ENCODE data around the gene CORO2A.

CORO2A gene

GRCh38 chr9:98168153-98168780 lies 24.2 kb downstream of the CORO2A start:
- no peak overlapping the region for H3K23ac ChIP-seq (ENCODE audit: low read depth, low read length, poor library complexity)
- no peak overlapping the region for H2BK120ac ChIP-seq (ENCODE audit: low read depth, low read length)
- no peak overlapping the region for H3K14ac ChIP-seq (ENCODE audit: low read length)
- H3K4me2 ChIP-seq (ENCODE audit: insufficient read depth, low read length, poor library complexity, severe bottlenecking), result no peak overlapping the region
- DNase-seq (ENCODE audit: low spot score), result no peak
- no peak overlapping the region for H4K91ac ChIP-seq (ENCODE audit: low read depth, low read length, poor library complexity)
- peaks cover 0 to 46% (median 0%) of the 10 kb centered on the region in 3 experiments for H3K27me3 ChIP-seq (ENCODE audit: control insufficient read depth in 3 of 3, insufficient read depth in 3 of 3, low read depth in 1 of 3, low read length in 3 of 3)
- H3K4me3 ChIP-seq (ENCODE audit: low read length in 2 of 2), result no peak overlapping the region
- H3K9me3 ChIP-seq (replicated peaks in 1 of 2; ENCODE audit: control insufficient read depth in 2 of 2, insufficient read depth in 1 of 2, low read depth in 1 of 2, low read length in 2 of 2), result no peaks in the 10 kb centered on the region
- H3K18ac ChIP-seq (ENCODE audit: low read length), result no peak overlapping the region
- no peak overlapping the region for H4K8ac ChIP-seq (ENCODE audit: low read depth, low read length)
- no peak overlapping the region for H2BK15ac ChIP-seq (ENCODE audit: low read length)
- H2BK5ac ChIP-seq (ENCODE audit: low read length), result no peak overlapping the region
- no peaks in the 10 kb centered on the region for H3K79me1 ChIP-seq (ENCODE audit: low read depth, low read length)
- no CpG with 5 or more reads among the region's 3 CpGs for WGBS, 2 donors (ENCODE audit: extremely low coverage in 2 of 2, insufficient read length in 2 of 2, insufficient replicate concordance in 1 of 2)
- H3K4me1 ChIP-seq (ENCODE audit: control insufficient read depth in 2 of 2, insufficient read depth in 1 of 2, low read depth in 1 of 2, low read length in 2 of 2), result peaks cover 2 to 20% of the 10 kb centered on the region in 2 donors
- H2AK5ac ChIP-seq (ENCODE audit: low read depth, low read length), result no peak overlapping the region
- no peaks in the 10 kb centered on the region for H3K36me3 ChIP-seq (replicated peaks in 1 of 2; ENCODE audit: control insufficient read depth in 2 of 2, insufficient read depth in 2 of 2, low read length in 2 of 2)
- H3K4ac ChIP-seq (ENCODE audit: low read length), result no peak overlapping the region
- no peak overlapping the region for H3K27ac ChIP-seq (replicated peaks; ENCODE audit: low read length)
- no peak overlapping the region for H3K9ac ChIP-seq (ENCODE audit: low read depth, low read length, poor library complexity)
- peak overlapping the region; percentile 72 for H2AFZ ChIP-seq (ENCODE audit: low read length)
- H2BK12ac ChIP-seq (ENCODE audit: low read length), result no peak overlapping the region

DNA sequence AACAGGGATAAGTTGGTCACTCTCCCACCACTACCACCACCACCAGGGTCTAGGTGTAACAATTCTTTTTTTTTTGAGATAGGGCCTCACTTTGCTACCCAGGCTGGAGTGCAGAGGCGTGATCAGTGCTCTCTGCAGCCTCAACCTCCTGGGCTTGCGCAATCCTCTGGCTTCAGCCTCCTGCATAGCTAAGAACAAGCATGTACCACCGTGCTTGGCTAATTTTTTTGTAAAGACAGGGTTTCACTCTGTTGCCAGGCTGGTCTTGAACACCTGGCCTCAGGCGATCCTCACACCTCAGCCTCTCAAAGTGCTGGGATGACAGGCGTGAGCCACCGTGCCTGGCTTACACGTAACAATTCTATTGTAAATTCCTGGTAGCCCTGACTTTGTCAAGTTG lies 27.5 kb downstream of the CORO2A start:
- H4K91ac ChIP-seq (ENCODE audit: low read depth, low read length, poor library complexity), result no peak overlapping the region

GRCh38 chr9:98162613-98163012 lies 29.8 kb downstream of the CORO2A start:
- no peak for DNase-seq (ENCODE audit: low spot score)
- Histone ChIP-seq H3K14ac (ENCODE audit: low read length) (no peak overlapping the region), H4K91ac (ENCODE audit: low read depth, low read length, poor library complexity) (no peak overlapping the region), H3K27me3 (ENCODE audit: control insufficient read depth in 3 of 3, insufficient read depth in 3 of 3, low read depth in 1 of 3, low read length in 3 of 3) (peaks cover 0 to 32% (median 0%) of the 10 kb centered on the region in 3 experiments), H3K18ac (ENCODE audit: low read length) (no peak overlapping the region), H3K4me2 (ENCODE audit: insufficient read depth, low read length, poor library complexity, severe bottlenecking) (no peak overlapping the region), H2AK5ac (ENCODE audit: low read depth, low read length) (no peak overlapping the region), H3K23ac (ENCODE audit: low read depth, low read length, poor library complexity) (no peak overlapping the region), H2BK5ac (ENCODE audit: low read length) (no peak overlapping the region), H2BK12ac (ENCODE audit: low read length) (no peak overlapping the region), H2BK15ac (ENCODE audit: low read length) (no peak overlapping the region), H2BK120ac (ENCODE audit: low read depth, low read length) (no peak overlapping the region), H3K79me1 (ENCODE audit: low read depth, low read length) (no peaks in the 10 kb centered on the region), H3K4me1 (ENCODE audit: control insufficient read depth in 2 of 2, insufficient read depth in 1 of 2, low read depth in 1 of 2, low read length in 2 of 2) (peaks cover 0 to 7% of the 10 kb centered on the region in 2 donors), H3K27ac (replicated peaks; ENCODE audit: low read length) (no peak overlapping the region), H3K9ac (ENCODE audit: low read depth, low read length, poor library complexity) (no peak overlapping the region), H3K36me3 (replicated peaks in 1 of 2; ENCODE audit: control insufficient read depth in 2 of 2, insufficient read depth in 2 of 2, low read length in 2 of 2) (no peaks in the 10 kb centered on the region), H3K4ac (ENCODE audit: low read length) (no peak overlapping the region), H4K8ac (ENCODE audit: low read depth, low read length) (no peak overlapping the region), H2AFZ (ENCODE audit: low read length) (no peak overlapping the region), H3K9me3 (replicated peaks in 1 of 2; ENCODE audit: control insufficient read depth in 2 of 2, insufficient read depth in 1 of 2, low read depth in 1 of 2, low read length in 2 of 2) (no peaks in the 10 kb centered on the region), H3K4me3 (ENCODE audit: low read length in 2 of 2) (peak overlapping the region in 1 of 2 donors; percentile 34)
- no CpG with 5 or more reads among the region's 12 CpGs for WGBS, 2 donors (ENCODE audit: extremely low coverage in 2 of 2, insufficient read length in 2 of 2, insufficient replicate concordance in 1 of 2)

More for the DNA sequence above, 27.5 kb downstream of the CORO2A start:
- Histone ChIP-seq H3K4me1 (ENCODE audit: control insufficient read depth in 2 of 2, insufficient read depth in 1 of 2, low read depth in 1 of 2, low read length in 2 of 2) (peaks cover 0 to 15% of the 10 kb centered on the region in 2 donors), H3K27ac (replicated peaks; ENCODE audit: low read length) (no peak overlapping the region), H2BK5ac (ENCODE audit: low read length) (no peak overlapping the region), H2AK5ac (ENCODE audit: low read depth, low read length) (no peak overlapping the region), H3K79me1 (ENCODE audit: low read depth, low read length) (no peaks in the 10 kb centered on the region), H3K4ac (ENCODE audit: low read length) (no peak overlapping the region), H2BK120ac (ENCODE audit: low read depth, low read length) (no peak overlapping the region), H3K23ac (ENCODE audit: low read depth, low read length, poor library complexity) (no peak overlapping the region), H3K14ac (ENCODE audit: low read length) (no peak overlapping the region), H3K27me3 (ENCODE audit: control insufficient read depth in 3 of 3, insufficient read depth in 3 of 3, low read depth in 1 of 3, low read length in 3 of 3) (peaks cover 0 to 49% (median 0%) of the 10 kb centered on the region in 3 experiments), H3K9ac (ENCODE audit: low read depth, low read length, poor library complexity) (no peak overlapping the region), H3K18ac (ENCODE audit: low read length) (no peak overlapping the region), H2AFZ (ENCODE audit: low read length) (no peak overlapping the region), H2BK12ac (ENCODE audit: low read length) (no peak overlapping the region), H3K4me2 (ENCODE audit: insufficient read depth, low read length, poor library complexity, severe bottlenecking) (no peak overlapping the region), H2BK15ac (ENCODE audit: low read length) (no peak overlapping the region), H3K4me3 (ENCODE audit: low read length in 2 of 2) (no peak overlapping the region), H3K36me3 (replicated peaks in 1 of 2; ENCODE audit: control insufficient read depth in 2 of 2, insufficient read depth in 2 of 2, low read length in 2 of 2) (no peaks in the 10 kb centered on the region), H4K8ac (ENCODE audit: low read depth, low read length) (no peak overlapping the region), H3K9me3 (replicated peaks in 1 of 2; ENCODE audit: control insufficient read depth in 2 of 2, insufficient read depth in 1 of 2, low read depth in 1 of 2, low read length in 2 of 2) (no peaks in the 10 kb centered on the region)
- whole genome bisulfite sequencing, 2 donors (ENCODE audit: extremely low coverage in 2 of 2, insufficient read length in 2 of 2, insufficient replicate concordance in 1 of 2), result no CpG with 5 or more reads among the region's 7 CpGs
- no peak for DNase-seq (ENCODE audit: low spot score)

GRCh38 chr9:98161851-98162250 lies 30.6 kb downstream of the CORO2A start:
- no peak overlapping the region for H3K4me2 ChIP-seq (ENCODE audit: insufficient read depth, low read length, poor library complexity, severe bottlenecking)
- H2AFZ ChIP-seq (ENCODE audit: low read length), result no peak overlapping the region
- H2BK15ac ChIP-seq (ENCODE audit: low read length), result no peak overlapping the region
- no peak for DNase-seq (ENCODE audit: low spot score)
- H3K4me1 ChIP-seq (ENCODE audit: control insufficient read depth in 2 of 2, insufficient read depth in 1 of 2, low read depth in 1 of 2, low read length in 2 of 2), result peaks cover 0 to 7% of the 10 kb centered on the region in 2 donors
- no peak overlapping the region for H3K23ac ChIP-seq (ENCODE audit: low read depth, low read length, poor library complexity)
- H4K8ac ChIP-seq (ENCODE audit: low read depth, low read length), result no peak overlapping the region
- H3K9me3 ChIP-seq (replicated peaks in 1 of 2; ENCODE audit: control insufficient read depth in 2 of 2, insufficient read depth in 1 of 2, low read depth in 1 of 2, low read length in 2 of 2), result no peaks in the 10 kb centered on the region
- no peak overlapping the region for H3K18ac ChIP-seq (ENCODE audit: low read length)
- no peak overlapping the region for H2BK120ac ChIP-seq (ENCODE audit: low read depth, low read length)
- peak overlapping the region; percentile 66 for H2AK5ac ChIP-seq (ENCODE audit: low read depth, low read length)
- no peak overlapping the region for H2BK12ac ChIP-seq (ENCODE audit: low read length)
- H3K27ac ChIP-seq (replicated peaks; ENCODE audit: low read length), result no peak overlapping the region
- no peak overlapping the region for H3K9ac ChIP-seq (ENCODE audit: low read depth, low read length, poor library complexity)
- no peak overlapping the region for H3K4me3 ChIP-seq (ENCODE audit: low read length in 2 of 2)
- peaks cover 0 to 29% (median 0%) of the 10 kb centered on the region in 3 experiments for H3K27me3 ChIP-seq (ENCODE audit: control insufficient read depth in 3 of 3, insufficient read depth in 3 of 3, low read depth in 1 of 3, low read length in 3 of 3)
- H3K4ac ChIP-seq (ENCODE audit: low read length), result no peak overlapping the region
- WGBS, 2 donors (ENCODE audit: extremely low coverage in 2 of 2, insufficient read length in 2 of 2, insufficient replicate concordance in 1 of 2), result no CpG with 5 or more reads among the region's 4 CpGs
- no peaks in the 10 kb centered on the region for H3K79me1 ChIP-seq (ENCODE audit: low read depth, low read length)
- no peak overlapping the region for H2BK5ac ChIP-seq (ENCODE audit: low read length)
- H3K36me3 ChIP-seq (replicated peaks in 1 of 2; ENCODE audit: control insufficient read depth in 2 of 2, insufficient read depth in 2 of 2, low read length in 2 of 2), result no peaks in the 10 kb centered on the region
- H3K14ac ChIP-seq (ENCODE audit: low read length), result no peak overlapping the region
- H4K91ac ChIP-seq (ENCODE audit: low read depth, low read length, poor library complexity), result no peak overlapping the region
